Measurements from ENCODE around the gene CFI. TPM values are rescaled to one million over a fixed set of nuclear protein-coding genes. Genes with fewer than 3 reads are reported as not detected.

The CFI gene
- total and polyA plus RNA-seq, 9 of the 15 experiments (the other 6 are each of a cell fraction or from before 2014, with no cell fraction given): 0.30 to 8.4 (median 0.95) TPM

DNA sequence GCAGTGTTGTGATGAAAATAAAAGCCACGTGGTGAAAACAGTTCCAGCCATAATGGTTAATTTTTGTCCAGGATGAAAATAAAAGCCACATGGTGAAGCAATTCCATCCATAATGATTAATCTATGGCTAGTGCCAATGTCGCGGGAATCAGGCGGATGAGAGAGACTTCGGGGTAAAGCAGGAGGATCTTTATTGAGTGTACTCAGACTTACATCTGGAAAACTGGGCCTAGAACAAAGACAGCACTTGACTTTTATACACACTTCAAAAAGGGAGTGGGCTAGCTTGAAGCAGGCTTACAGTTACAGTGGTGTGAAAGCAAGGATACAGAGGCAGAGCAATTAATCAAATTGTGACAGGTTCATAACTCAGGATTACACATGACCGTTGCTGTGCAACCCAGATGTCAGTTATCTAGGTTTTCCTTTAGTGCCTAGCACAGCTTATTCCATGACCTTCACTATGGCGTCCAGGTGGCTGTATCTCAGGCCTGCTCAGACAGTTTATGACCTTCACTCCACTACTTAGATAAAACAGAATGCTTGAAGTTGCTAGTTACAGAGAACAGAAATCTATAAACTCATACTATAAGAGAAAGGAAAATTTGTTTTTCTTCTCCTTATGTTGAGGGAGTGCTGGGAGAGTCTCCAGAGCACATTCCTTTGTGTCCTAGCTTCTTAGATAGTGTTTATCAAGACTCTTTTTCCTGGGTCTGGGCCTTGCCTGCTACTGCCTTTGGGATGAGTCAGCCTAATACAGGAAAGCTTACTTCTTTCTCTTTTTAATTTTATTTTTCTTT lies 66.0 kb downstream of the CFI start (continued):
- TF ChIP-seq, protein P1, sequence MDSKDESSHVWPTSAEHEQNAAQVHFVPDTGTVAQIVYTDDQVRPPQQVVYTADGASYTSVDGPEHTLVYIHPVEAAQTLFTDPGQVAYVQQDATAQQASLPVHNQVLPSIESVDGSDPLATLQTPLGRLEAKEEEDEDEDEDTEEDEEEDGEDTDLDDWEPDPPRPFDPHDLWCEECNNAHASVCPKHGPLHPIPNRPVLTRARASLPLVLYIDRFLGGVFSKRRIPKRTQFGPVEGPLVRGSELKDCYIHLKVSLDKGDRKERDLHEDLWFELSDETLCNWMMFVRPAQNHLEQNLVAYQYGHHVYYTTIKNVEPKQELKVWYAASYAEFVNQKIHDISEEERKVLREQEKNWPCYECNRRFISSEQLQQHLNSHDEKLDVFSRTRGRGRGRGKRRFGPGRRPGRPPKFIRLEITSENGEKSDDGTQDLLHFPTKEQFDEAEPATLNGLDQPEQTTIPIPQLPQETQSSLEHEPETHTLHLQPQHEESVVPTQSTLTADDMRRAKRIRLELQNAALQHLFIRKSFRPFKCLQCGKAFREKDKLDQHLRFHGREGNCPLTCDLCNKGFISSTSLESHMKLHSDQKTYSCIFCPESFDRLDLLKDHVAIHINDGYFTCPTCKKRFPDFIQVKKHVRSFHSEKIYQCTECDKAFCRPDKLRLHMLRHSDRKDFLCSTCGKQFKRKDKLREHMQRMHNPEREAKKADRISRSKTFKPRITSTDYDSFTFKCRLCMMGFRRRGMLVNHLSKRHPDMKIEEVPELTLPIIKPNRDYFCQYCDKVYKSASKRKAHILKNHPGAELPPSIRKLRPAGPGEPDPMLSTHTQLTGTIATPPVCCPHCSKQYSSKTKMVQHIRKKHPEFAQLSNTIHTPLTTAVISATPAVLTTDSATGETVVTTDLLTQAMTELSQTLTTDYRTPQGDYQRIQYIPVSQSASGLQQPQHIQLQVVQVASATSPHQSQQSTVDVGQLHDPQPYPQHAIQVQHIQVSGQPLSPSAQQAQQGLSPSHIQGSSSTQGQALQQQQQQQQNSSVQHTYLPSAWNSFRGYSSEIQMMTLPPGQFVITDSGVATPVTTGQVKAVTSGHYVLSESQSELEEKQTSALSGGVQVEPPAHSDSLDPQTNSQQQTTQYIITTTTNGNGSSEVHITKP (IDR thresholded peaks at IDR 0.05; ENCODE audit: partially characterized antibody): no peak
- no peak for TF ChIP-seq U2AF1 (optimal IDR thresholded peaks at IDR 0.05; ENCODE audit: low read depth, low read length)
- TF ChIP-seq JUNB (CRISPR knock-in tag; conservative IDR thresholded peaks at IDR 0.05): no peak
- TF ChIP-seq ZNF431 (CRISPR knock-in tag; IDR thresholded peaks at IDR 0.05): no peak
- no peak for TF ChIP-seq MTF1 (CRISPR knock-in tag; IDR thresholded peaks at IDR 0.05; ENCODE audit: borderline replicate concordance)
- TF ChIP-seq, protein P2, sequence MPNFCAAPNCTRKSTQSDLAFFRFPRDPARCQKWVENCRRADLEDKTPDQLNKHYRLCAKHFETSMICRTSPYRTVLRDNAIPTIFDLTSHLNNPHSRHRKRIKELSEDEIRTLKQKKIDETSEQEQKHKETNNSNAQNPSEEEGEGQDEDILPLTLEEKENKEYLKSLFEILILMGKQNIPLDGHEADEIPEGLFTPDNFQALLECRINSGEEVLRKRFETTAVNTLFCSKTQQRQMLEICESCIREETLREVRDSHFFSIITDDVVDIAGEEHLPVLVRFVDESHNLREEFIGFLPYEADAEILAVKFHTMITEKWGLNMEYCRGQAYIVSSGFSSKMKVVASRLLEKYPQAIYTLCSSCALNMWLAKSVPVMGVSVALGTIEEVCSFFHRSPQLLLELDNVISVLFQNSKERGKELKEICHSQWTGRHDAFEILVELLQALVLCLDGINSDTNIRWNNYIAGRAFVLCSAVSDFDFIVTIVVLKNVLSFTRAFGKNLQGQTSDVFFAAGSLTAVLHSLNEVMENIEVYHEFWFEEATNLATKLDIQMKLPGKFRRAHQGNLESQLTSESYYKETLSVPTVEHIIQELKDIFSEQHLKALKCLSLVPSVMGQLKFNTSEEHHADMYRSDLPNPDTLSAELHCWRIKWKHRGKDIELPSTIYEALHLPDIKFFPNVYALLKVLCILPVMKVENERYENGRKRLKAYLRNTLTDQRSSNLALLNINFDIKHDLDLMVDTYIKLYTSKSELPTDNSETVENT (CRISPR knock-in tag; IDR thresholded peaks at IDR 0.05): no peak
- TF ChIP-seq BMI1 (IDR thresholded peaks at IDR 0.05; ENCODE audit: low read length): no peak
- no peak; the same call in 1 of the 2 replicates for TF ChIP-seq ZBED1 (IDR thresholded peaks at IDR 0.05)
- peak; percentile 60; the same call in 1 of the 2 replicates for TF ChIP-seq STAT5A (IDR thresholded peaks at IDR 0.05; ENCODE audit: borderline replicate concordance, low read length)
- TF ChIP-seq, protein P3, sequence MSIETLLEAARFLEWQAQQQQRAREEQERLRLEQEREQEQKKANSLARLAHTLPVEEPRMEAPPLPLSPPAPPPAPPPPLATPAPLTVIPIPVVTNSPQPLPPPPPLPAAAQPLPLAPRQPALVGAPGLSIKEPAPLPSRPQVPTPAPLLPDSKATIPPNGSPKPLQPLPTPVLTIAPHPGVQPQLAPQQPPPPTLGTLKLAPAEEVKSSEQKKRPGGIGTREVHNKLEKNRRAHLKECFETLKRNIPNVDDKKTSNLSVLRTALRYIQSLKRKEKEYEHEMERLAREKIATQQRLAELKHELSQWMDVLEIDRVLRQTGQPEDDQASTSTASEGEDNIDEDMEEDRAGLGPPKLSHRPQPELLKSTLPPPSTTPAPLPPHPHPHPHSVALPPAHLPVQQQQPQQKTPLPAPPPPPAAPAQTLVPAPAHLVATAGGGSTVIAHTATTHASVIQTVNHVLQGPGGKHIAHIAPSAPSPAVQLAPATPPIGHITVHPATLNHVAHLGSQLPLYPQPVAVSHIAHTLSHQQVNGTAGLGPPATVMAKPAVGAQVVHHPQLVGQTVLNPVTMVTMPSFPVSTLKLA (conservative IDR thresholded peaks at IDR 0.05): peak in 1 of 2 experiments; percentile 51; a peak in 3 of 4 replicates
- TF ChIP-seq TGIF2 (CRISPR knock-in tag; IDR thresholded peaks at IDR 0.05): no peak
- no peak for TF ChIP-seq BRCA1 (IDR thresholded peaks at IDR 0.05)
- no peak for TF ChIP-seq BRCA1 (CRISPR knock-in tag; IDR thresholded peaks at IDR 0.05)
- no peak for TF ChIP-seq PHF21A (IDR thresholded peaks at IDR 0.05; ENCODE audit: borderline replicate concordance, low read depth)
- no peak for TF ChIP-seq NR3C1 (CRISPR knock-in tag; IDR thresholded peaks at IDR 0.05)
- no peak; the same call in 1 of the 2 replicates for TF ChIP-seq GATAD2B (IDR thresholded peaks at IDR 0.05; ENCODE audit: borderline replicate concordance)
- TF ChIP-seq FOXJ3 (CRISPR knock-in tag; IDR thresholded peaks at IDR 0.05): no peak
- TF ChIP-seq MTA2 (IDR thresholded peaks at IDR 0.05; ENCODE audit: low read depth): 0 out of 2 replicates have a peak, but pooled peaks have one; percentile 23
- no peak for TF ChIP-seq NR2C2 (CRISPR knock-in tag; IDR thresholded peaks at IDR 0.05)
- peak; percentile 59 for TF ChIP-seq NR2C2 (tag; IDR thresholded peaks at IDR 0.05)
- TF ChIP-seq, protein P4, sequence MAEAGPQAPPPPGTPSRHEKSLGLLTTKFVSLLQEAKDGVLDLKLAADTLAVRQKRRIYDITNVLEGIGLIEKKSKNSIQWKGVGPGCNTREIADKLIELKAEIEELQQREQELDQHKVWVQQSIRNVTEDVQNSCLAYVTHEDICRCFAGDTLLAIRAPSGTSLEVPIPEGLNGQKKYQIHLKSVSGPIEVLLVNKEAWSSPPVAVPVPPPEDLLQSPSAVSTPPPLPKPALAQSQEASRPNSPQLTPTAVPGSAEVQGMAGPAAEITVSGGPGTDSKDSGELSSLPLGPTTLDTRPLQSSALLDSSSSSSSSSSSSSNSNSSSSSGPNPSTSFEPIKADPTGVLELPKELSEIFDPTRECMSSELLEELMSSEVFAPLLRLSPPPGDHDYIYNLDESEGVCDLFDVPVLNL (CRISPR knock-in tag; IDR thresholded peaks at IDR 0.05; ENCODE audit: low read depth): no peak

All from K562 (cell line).